ENCODE data around the gene TAOK1. TPM values are rescaled to one million over a fixed set of nuclear protein-coding genes. Genes with fewer than 3 reads are reported as not detected.
A peak's percentile ranks its signal among the peaks of the same experiment; 100 is the strongest.

Gene TAOK1
- total RNA-seq, 4 donors from 2014 or later: 28.7 to 104 (median 42.8) TPM

- Histone ChIP-seq H3K27ac (peak overlapping the region in 3 of 4 donors; percentile 8 to 94 (median 19)), H3K4me1 (peaks cover 0 to 39% (median 25%) of the 10 kb centered on the region in 4 donors), H3K36me3 (peaks cover 0 to 9% (median 0%) of the 10 kb centered on the region in 3 donors), H3K4me3 (no peak overlapping the region), H3K9me3 (no peaks in the 10 kb centered on the region), H3K27me3 (no peaks in the 10 kb centered on the region)
- no peak for TF ChIP-seq CTCF (IDR thresholded peaks at IDR 0.05)
- TF ChIP-seq POLR2A (IDR thresholded peaks at IDR 0.05): no peak
- DNase-seq: peak in 1 of 3 donors; percentile 43
These were observed 169.5 kb downstream of the TAOK1 start for GRCh38 chr17:29559640-29560039.

- TF ChIP-seq POLR2A (IDR thresholded peaks at IDR 0.05) (no peak), CTCF (IDR thresholded peaks at IDR 0.05) (no peak)
- Histone ChIP-seq H3K36me3 (peaks cover 0 to 9% (median 0%) of the 10 kb centered on the region in 3 donors), H3K4me3 (peak overlapping the region in 1 of 4 donors; percentile 15), H3K27ac (peak overlapping the region in 3 of 4 donors; percentile 19 to 94 (median 66)), H3K9me3 (no peaks in the 10 kb centered on the region), H3K27me3 (no peaks in the 10 kb centered on the region), H3K4me1 (peaks cover 0 to 46% (median 27%) of the 10 kb centered on the region in 4 donors)
- peak in 2 of 3 donors; percentile 44 to 50 for DNase-seq
These were observed 170.2 kb downstream of the TAOK1 start for GRCh38 chr17:29560316-29560715.

GRCh38 chr17:29561554-29562517 lies 171.7 kb downstream of the TAOK1 start:
- Histone ChIP-seq H3K27me3 (no peaks in the 10 kb centered on the region), H3K9me3 (no peaks in the 10 kb centered on the region), H3K27ac (peak overlapping the region; percentile 16 to 94 (median 70)), H3K4me1 (peaks cover 0 to 49% (median 25%) of the 10 kb centered on the region in 4 donors), H3K4me3 (no peak overlapping the region), H3K36me3 (peaks cover 0 to 9% (median 0%) of the 10 kb centered on the region in 3 donors)
- DNase-seq: peak in 2 of 3 donors; percentile 82 to 90
- TF ChIP-seq CTCF (IDR thresholded peaks at IDR 0.05) (no peak), POLR2A (IDR thresholded peaks at IDR 0.05) (peak in 1 of 2 donors; percentile 22)

- Histone ChIP-seq H3K27me3 (no peaks in the 10 kb centered on the region), H3K27ac (peak overlapping the region; percentile 16 to 94 (median 70)), H3K4me3 (no peak overlapping the region), H3K4me1 (peaks cover 0 to 44% (median 23%) of the 10 kb centered on the region in 4 donors), H3K36me3 (peaks cover 0 to 9% (median 0%) of the 10 kb centered on the region in 3 donors), H3K9me3 (no peaks in the 10 kb centered on the region)
- TF ChIP-seq CTCF (IDR thresholded peaks at IDR 0.05): no peak
- no peak for TF ChIP-seq POLR2A (IDR thresholded peaks at IDR 0.05)
- peak in 1 of 3 donors; percentile 45 for DNase-seq
These were observed 172.5 kb downstream of the TAOK1 start for GRCh38 chr17:29562615-29563014.

- peak overlapping the region in 3 of 4 donors; percentile 22 to 94 (median 24) for H3K27ac ChIP-seq
- no peak for TF ChIP-seq POLR2A (IDR thresholded peaks at IDR 0.05)
- no peak for TF ChIP-seq CTCF (IDR thresholded peaks at IDR 0.05)
- no peaks in the 10 kb centered on the region for H3K9me3 ChIP-seq
- H3K27me3 ChIP-seq: no peaks in the 10 kb centered on the region
- no peak overlapping the region for H3K4me3 ChIP-seq
- peaks cover 0 to 40% (median 22%) of the 10 kb centered on the region in 4 donors for H3K4me1 ChIP-seq
- peaks cover 0 to 9% (median 0%) of the 10 kb centered on the region in 3 donors for H3K36me3 ChIP-seq
- peak in 2 of 3 donors; percentile 76 to 80 for DNase-seq
These were observed 173.7 kb downstream of the TAOK1 start for GRCh38 chr17:29563816-29564215.

Data from Peyer's patch (tissue), 4 donors.